Transverse colon (tissue), 4 donors: ENCODE data around the gene JCAD. TPM values are rescaled to one million over a fixed set of nuclear protein-coding genes. Genes with fewer than 3 reads are reported as not detected.

Experiments
- DNase-seq: peaks from one replicate; pipeline ENCODE4 v3.0.0-alpha.2; 2019
- H3K27ac ChIP-seq, 4 donors: fragments of 200-600 bp; sonication (generic); 2 replicates each; pipeline ENCODE4 v1.5.1; 2016 to 2018; ENCODE audit warnings: inconsistent platforms in 4 of 4
- H3K27me3 ChIP-seq: fragments of 200-600 bp; sonication (generic); 2 replicates; pipeline ENCODE4 v1.5.1; 2017; ENCODE audit warnings: inconsistent platforms
- H3K36me3 ChIP-seq, 4 donors: fragments of 200-600 bp; sonication (generic); 2 replicates each; pipeline ENCODE4 v1.5.1; 2017 to 2019; ENCODE audit warnings: inconsistent platforms in 4 of 4
- H3K4me1 ChIP-seq, 4 donors: fragments of 200-600 bp; sonication (generic); 2 replicates each; pipeline ENCODE4 v1.5.1; 2017 to 2020; ENCODE audit warnings: inconsistent platforms in 4 of 4
- H3K4me3 ChIP-seq, 4 donors: fragments of 200-600 bp; sonication (generic); 1 replicate in 1 of 4; 2 replicates in 3 of 4; pipeline versions ENCODE4 v1.5.1 to v1.6.1; 2017 to 2019; ENCODE audit warnings: inconsistent platforms in 4 of 4
- H3K9me3 ChIP-seq, 2 donors: fragments of 200-600 bp; sonication (generic); 2 replicates each; pipeline ENCODE4 v1.5.1; 2017 to 2019; ENCODE audit warnings: inconsistent platforms in 2 of 2
- CTCF ChIP-seq, 5 experiments: fragments of 200-600 bp in 3 of 5; fragments of 450-650 bp in 2 of 5; sonication (generic) in 3 of 5; IDR thresholded peaks; 1 replicate in 2 of 5; 2 replicates in 3 of 5; pipeline ENCODE4 v1.5.1; 2016 to 2017; ENCODE audit warnings: antibody characterized with exemption in 5 of 5, inconsistent platforms in 3 of 5, mild to moderate bottlenecking in 2 of 5, moderate library complexity in 1 of 5
- EP300 ChIP-seq: sonication (generic); formaldehyde crosslinking; IDR thresholded peaks from one replicate; pipeline ENCODE4 v1.6.1; 2017; ENCODE audit warnings: antibody characterized with exemption, low read depth
- POLR2A ChIP-seq: fragments of 450-650 bp; IDR thresholded peaks from one replicate; pipeline ENCODE4 v1.6.1; 2016; ENCODE audit warnings: antibody characterized with exemption, mild to moderate bottlenecking, moderate library complexity
- POLR2AphosphoS5 ChIP-seq, 3 donors: sonication (generic); formaldehyde crosslinking; IDR thresholded peaks; one replicate each; pipeline ENCODE4 v1.6.1; 2016; ENCODE audit warnings: antibody characterized with exemption in 3 of 3
- WGBS, 2 donors: methylation state at CpG; one replicate each; pipeline ENCODE4 v1.1.5; 2018; ENCODE audit warnings: low coverage in 1 of 2; 5-methylcytosine and 5-hydroxymethylcytosine counted together
- in situ Hi-C, 4 donors: fragments of 200-750 bp; cut with MboI; loops; one replicate each; pipeline versions ENCODE4 v1.15.0 to v1.15.1; 2017; ENCODE audit warnings: low sequenced_read_pairs in 3 of 4, low pct_ligation_motif_present in 1 of 4, low pct_unique_long_range_greater_than_20kb in 1 of 4
- intact Hi-C: fragments of 100-400 bp; cut with DNase I; formaldehyde crosslinking; loops from one replicate; pipeline ENCODE4 v1.15.1; 2023; ENCODE audit warnings: low total_unique reads
- total RNA-seq, 4 donors: library from RNA; depleted of rRNA; stranded (reverse); fragments of >200 nt; gene quantifications; one replicate each; pipeline ENCODE4 v1.1.0, GENCODE V29; 2016

The JCAD gene
- total RNA-seq, 4 donors from 2014 or later: 13.0 to 40.8 (median 19.9) TPM

- no peaks in the 10 kb centered on the region for H3K4me1 ChIP-seq
- no peak for DNase-seq
- in situ Hi-C loops (no loop called here), intact Hi-C loops (loop anchor here (5.0 kb wide), 1 partner anchor 464 kb away; no protein-coding TSS in a partner anchor)
- TF ChIP-seq EP300 (no peak), POLR2A (no peak), POLR2AphosphoS5 (IDR thresholded peaks at IDR 0.05) (no peak), CTCF (IDR thresholded peaks at IDR 0.05) (no peak)
- 46 to 51% methylated on average over 3 of the region's 3 CpGs for WGBS, 2 donors
- no peak overlapping the region for H3K27ac ChIP-seq
- H3K27me3 ChIP-seq: no peaks in the 10 kb centered on the region
- H3K36me3 ChIP-seq: no peaks in the 10 kb centered on the region
- H3K9me3 ChIP-seq: no peaks in the 10 kb centered on the region
- no peak overlapping the region for H3K4me3 ChIP-seq
Measured at GRCh38 chr10:30098629-30099028, 39.2 kb upstream of the JCAD start.

DNA sequence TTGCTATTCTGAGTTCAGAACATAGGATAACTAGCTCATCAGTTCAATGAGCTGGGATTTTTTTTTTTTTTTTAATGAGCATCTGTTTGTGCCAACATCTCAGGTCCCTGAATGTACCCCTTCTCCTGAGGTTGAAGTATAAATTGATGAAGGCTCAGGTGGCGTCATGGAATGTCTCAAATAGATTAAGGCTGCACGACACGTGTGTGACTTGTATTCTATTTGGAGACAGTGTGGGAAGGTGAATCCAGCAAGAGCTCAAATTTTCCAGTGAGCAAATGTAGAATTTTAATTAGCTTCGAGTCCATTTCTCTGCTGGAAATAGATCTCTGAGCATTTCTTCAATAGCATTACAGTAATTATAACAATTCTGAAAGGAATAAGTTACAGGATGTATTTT lies 37.2 kb upstream of the JCAD start:
- no peaks in the 10 kb centered on the region for H3K27me3 ChIP-seq
- TF ChIP-seq POLR2A (no peak), POLR2AphosphoS5 (IDR thresholded peaks at IDR 0.05) (no peak), EP300 (no peak), CTCF (IDR thresholded peaks at IDR 0.05) (no peak)

DNA sequence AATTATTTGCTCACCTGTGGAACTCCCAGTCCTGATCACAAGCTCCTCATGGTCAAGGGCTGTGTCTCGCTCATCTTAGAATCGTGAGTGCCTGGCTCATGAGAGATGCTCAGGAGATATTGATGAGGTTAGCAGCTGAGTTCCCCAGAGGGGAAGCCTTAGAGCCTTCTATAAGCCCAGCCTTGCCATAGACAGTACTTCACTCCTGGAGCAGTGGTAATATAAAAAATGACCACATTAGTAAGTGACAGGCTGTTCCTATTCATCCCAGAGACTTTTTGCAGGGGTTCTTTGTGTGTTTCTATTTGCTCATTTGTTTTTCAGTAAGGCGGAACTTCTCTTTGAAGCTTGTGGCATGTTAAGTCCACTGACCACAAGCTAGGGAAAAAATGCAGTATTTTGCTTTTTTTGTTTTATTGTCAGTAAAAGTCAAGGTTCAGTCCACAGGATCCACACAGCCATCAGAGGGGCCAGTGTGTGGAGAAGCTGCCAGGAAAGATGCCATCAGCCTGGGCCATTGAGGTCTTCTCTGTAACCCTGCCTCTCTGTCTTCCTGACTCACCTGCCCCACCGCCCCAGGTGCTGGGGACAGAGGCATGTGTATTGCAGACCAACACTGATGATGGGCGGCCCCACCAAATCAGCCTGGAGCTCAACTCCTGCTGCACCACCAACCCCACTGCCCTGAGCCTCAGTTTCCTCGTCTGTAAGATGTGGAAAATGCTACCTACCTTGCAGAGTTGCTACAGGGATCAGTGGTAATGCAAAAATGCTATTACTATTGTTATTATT lies 36.4 kb upstream of the JCAD start:
- no peak overlapping the region for H3K27ac ChIP-seq
- 50 to 77% methylated on average over 1 to 6 of the region's 6 CpGs for WGBS, 2 donors
- H3K27me3 ChIP-seq: no peaks in the 10 kb centered on the region
- H3K36me3 ChIP-seq: no peaks in the 10 kb centered on the region
- TF ChIP-seq CTCF (IDR thresholded peaks at IDR 0.05) (no peak), EP300 (no peak), POLR2A (no peak), POLR2AphosphoS5 (IDR thresholded peaks at IDR 0.05) (no peak)
- H3K4me1 ChIP-seq: no peaks in the 10 kb centered on the region
- no peak overlapping the region for H3K4me3 ChIP-seq
- in situ Hi-C loops (no loop called here), intact Hi-C loops (loop anchor here (5.0 kb wide), 1 partner anchor 466 kb away; no protein-coding TSS in a partner anchor)
- H3K9me3 ChIP-seq: no peaks in the 10 kb centered on the region
- no peak for DNase-seq

More for the DNA sequence above, 37.2 kb upstream of the JCAD start:
- H3K9me3 ChIP-seq: no peaks in the 10 kb centered on the region
- intact Hi-C loops (loop anchor here (5.0 kb wide), 1 partner anchor 466 kb away; no protein-coding TSS in a partner anchor), in situ Hi-C loops (no loop called here)
- H3K27ac ChIP-seq: no peak overlapping the region
- WGBS, 2 donors: 79 to 80% methylated on average over 4 of the region's 4 CpGs
- H3K36me3 ChIP-seq: no peaks in the 10 kb centered on the region
- no peak for DNase-seq
- no peak overlapping the region for H3K4me3 ChIP-seq
- no peaks in the 10 kb centered on the region for H3K4me1 ChIP-seq

- intact Hi-C loops: no loop called here
- TF ChIP-seq POLR2A (no peak), POLR2AphosphoS5 (IDR thresholded peaks at IDR 0.05) (no peak), CTCF (IDR thresholded peaks at IDR 0.05) (no peak), EP300 (no peak)
- 80 to 85% methylated on average over 5 of the region's 5 CpGs for WGBS, 2 donors
Measured at GRCh38 chr10:30094601-30095000, 35.2 kb upstream of the JCAD start.

More at GRCh38 chr10:30094601-30095000, 35.2 kb upstream of the JCAD start:
- no peaks in the 10 kb centered on the region for H3K4me1 ChIP-seq
- H3K4me3 ChIP-seq: no peak overlapping the region
- H3K9me3 ChIP-seq: no peaks in the 10 kb centered on the region
- in situ Hi-C loops: no loop called here
- no peak for DNase-seq
- no peaks in the 10 kb centered on the region for H3K36me3 ChIP-seq
- no peaks in the 10 kb centered on the region for H3K27me3 ChIP-seq
- no peak overlapping the region for H3K27ac ChIP-seq
